Activated CD4-positive, alpha-beta T cell treated with anti-CD3 and anti-CD28 coated beads, Interleukin-2, Interleukin-4, amounts not matched to agents 100 ng/mL and 50 ng/mL, durations not matched to agents 16 hours and 8 hours (primary cell): ENCODE data around the gene POPDC2.
"Not testable (repeated sequence)": the region's sequence is repeated elsewhere in the genome, so short reads cannot be mapped to it uniquely, and the experiment has no call there.

Source experiments
- DNase-seq: peaks from one replicate; pipeline ENCODE4 v3.0.0-alpha.2; 2020; ENCODE audit warnings: low spot score

Gene POPDC2

GRCh38 chr3:119660474-119661440 lies at the start of gene POPDC2:
Gene POPDC2, minus strand, starts transcription at chr3:119660589. Its CDS starts 166 bp downstream, at chr3:119660423.
- no peak for DNase-seq

- DNase-seq: no peak
Measured at GRCh38 chr3:119703820-119704531, 43.6 kb upstream of the POPDC2 start.

- DNase-seq: peak; percentile 85
Measured at GRCh38 chr3:119702530-119703527, 42.4 kb upstream of the POPDC2 start, which contains the start of gene CFAP91. Gene CFAP91, plus strand, starts transcription at chr3:119703022. Its CDS starts 77 bp downstream, at chr3:119703099.

GRCh38 chr3:119700920-119701734 lies 40.7 kb upstream of the POPDC2 start:
- DNase-seq: no peak

- peak; percentile 78 for DNase-seq
Measured at GRCh38 chr3:119700269-119700919, 40.0 kb upstream of the POPDC2 start.

- DNase-seq: no peak
Measured at GRCh38 chr3:119697394-119697793, 37.0 kb upstream of the POPDC2 start.

GRCh38 chr3:119695480-119695879 lies 35.1 kb upstream of the POPDC2 start:
- no peak for DNase-seq

- DNase-seq: no peak
Measured at GRCh38 chr3:119690043-119690656, 29.8 kb upstream of the POPDC2 start.

GRCh38 chr3:119683421-119683820 lies 23.0 kb upstream of the POPDC2 start:
- DNase-seq: no peak

GRCh38 chr3:119681279-119681678 lies 20.9 kb upstream of the POPDC2 start:
- DNase-seq: peak; percentile 49

GRCh38 chr3:119679874-119680273 lies 19.5 kb upstream of the POPDC2 start:
- DNase-seq: no peak

- DNase-seq: not testable (repeated sequence)
Measured at GRCh38 chr3:119678209-119678608, 17.8 kb upstream of the POPDC2 start.

- no peak for DNase-seq
Measured at GRCh38 chr3:119677641-119677934, 17.2 kb upstream of the POPDC2 start.

GRCh38 chr3:119676771-119677640 lies 16.6 kb upstream of the POPDC2 start, which contains the start of gene COX17:
Gene COX17, minus strand, starts transcription at chr3:119677406. Its CDS starts 96 bp downstream, at chr3:119677310.
- DNase-seq: peak; percentile 97

- no peak for DNase-seq
Measured at GRCh38 chr3:119676020-119676419, 15.6 kb upstream of the POPDC2 start.

GRCh38 chr3:119675188-119675874 lies 14.9 kb upstream of the POPDC2 start:
- DNase-seq: no peak

- no peak for DNase-seq
Measured at GRCh38 chr3:119673875-119674274, 13.5 kb upstream of the POPDC2 start.

- DNase-seq: no peak
Measured at GRCh38 chr3:119672776-119673175, 12.4 kb upstream of the POPDC2 start.
